Inferior parietal cortex (tissue), 1 donor: Measurements from ENCODE around the gene RAB3GAP2.
"Not testable (repeated sequence)": the region's sequence is repeated elsewhere in the genome, so short reads cannot be mapped to it uniquely, and the experiment has no call there.

ENCODE experiments used
- DNase-seq: peaks from one replicate; pipeline ENCODE4 v3.0.0-alpha.2; 2016; ENCODE audit errors: extremely low spot score

Gene RAB3GAP2

GRCh38 chr1:220290140-220290761 lies 18.0 kb upstream of the RAB3GAP2 start:
- no peak for DNase-seq

- DNase-seq = no peak
These were observed 14.9 kb upstream of the RAB3GAP2 start for GRCh38 chr1:220287129-220287528.

DNA sequence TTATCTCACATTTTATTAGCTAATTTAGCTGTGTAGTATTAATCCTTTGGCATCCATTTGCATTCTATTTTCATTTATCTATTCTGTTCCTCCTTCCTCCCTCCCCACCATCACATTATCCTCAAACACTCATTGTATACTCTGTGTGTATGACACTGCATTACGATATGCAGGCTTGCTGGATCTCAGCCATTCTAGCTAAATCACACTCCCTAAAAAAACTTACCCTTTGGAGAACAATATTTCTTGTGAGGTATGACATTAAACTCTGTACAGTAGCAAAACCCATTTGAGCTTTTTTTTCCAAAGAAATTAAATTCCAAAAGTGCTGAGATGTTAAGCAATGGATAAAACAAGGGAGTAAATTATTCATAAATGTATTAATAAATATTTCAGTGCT lies 11.4 kb upstream of the RAB3GAP2 start:
- DNase-seq = no peak

DNA sequence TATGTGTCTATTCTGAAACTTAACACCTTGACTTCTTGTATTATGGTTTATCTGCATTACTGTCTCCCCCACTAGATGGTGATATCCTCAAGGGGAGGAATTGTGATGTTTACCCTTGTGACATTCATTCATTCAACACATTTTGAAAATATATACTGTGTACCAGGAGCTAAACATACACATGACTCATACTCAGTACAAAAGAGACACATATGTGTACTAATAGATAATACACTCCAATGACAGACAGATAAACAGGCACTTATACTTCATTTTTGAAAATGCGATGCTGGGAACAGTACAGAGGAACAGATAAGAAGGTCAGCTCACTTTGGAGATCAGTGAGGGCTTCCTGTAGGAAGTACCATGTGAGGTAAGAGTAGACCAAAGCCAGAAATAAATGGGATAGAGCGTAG lies 8.9 kb upstream of the RAB3GAP2 start:
- peak; percentile 26 for DNase-seq

DNA sequence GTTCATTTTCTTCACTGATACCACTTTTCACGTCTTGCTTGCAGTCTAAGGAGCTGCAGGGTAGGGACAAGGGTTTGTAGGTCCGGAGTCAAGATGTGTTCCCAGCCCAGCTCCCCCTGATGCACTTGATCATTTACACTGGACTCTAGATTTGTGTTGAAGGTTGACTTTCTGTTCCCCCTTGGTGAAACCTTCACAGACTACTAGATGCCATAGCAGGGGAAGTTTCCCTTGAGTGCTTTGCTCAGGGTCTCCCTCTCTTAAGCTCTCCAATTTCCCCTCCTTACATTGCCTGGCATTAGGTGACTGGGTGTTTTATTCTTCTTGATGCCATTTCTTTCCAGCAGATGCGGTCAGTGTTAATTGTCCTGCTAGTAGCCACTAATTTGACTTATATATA lies 8.0 kb upstream of the RAB3GAP2 start:
- DNase-seq = no peak

- DNase-seq = no peak
These were observed 6.7 kb upstream of the RAB3GAP2 start for GRCh38 chr1:220278991-220279390.

- DNase-seq = no peak
These were observed 3.2 kb upstream of the RAB3GAP2 start for GRCh38 chr1:220275430-220275829.

DNA sequence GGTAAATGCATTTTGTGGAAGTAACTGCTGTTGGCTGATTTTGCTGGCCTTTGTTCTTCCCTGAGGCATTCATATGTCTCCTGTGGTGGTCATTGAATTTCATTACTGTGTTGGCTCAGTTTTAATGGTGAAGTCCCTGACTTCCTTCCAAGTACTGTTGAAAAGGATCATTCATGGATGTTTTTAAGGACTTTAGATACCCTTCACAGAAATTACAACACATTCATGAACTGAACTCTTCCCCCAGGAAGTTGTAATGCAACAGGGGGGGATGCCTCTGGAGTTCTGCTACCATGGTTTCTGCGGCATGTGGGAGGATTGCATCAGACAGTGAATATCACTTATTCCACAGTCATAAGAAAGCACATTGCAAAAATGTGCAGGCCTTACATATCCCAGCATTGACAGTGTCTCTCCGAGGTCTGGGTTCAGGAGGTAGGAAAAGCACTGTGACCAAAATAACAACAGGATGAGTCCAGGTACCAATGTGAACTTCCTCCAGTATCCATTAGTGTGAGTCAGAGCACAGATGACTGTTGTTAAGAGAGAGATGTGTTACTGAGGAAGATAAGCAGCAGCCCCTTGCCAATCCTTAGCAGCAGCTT lies 2.1 kb upstream of the RAB3GAP2 start:
- no peak for DNase-seq

GRCh38 chr1:220272841-220273090 lies 513 bp upstream of the RAB3GAP2 start:
- DNase-seq = no peak

DNA sequence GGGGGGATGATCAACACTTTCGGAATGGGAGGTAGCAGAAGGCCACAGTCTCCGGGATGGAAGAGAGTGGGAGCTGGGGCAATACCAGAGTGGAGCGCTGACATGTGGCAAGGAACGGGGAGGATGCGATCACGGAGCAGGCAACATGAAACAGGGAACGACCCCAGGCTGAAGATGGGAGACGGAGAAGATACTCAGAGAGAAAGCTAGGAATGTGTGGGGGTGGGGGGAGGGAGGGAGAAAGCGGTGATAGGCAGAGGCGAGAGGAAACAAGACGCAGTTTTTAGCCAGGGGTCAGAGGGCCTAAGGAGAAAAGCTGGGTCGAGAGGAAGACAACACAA lies 577 bp downstream of the RAB3GAP2 start:
- DNase-seq = no peak

DNA sequence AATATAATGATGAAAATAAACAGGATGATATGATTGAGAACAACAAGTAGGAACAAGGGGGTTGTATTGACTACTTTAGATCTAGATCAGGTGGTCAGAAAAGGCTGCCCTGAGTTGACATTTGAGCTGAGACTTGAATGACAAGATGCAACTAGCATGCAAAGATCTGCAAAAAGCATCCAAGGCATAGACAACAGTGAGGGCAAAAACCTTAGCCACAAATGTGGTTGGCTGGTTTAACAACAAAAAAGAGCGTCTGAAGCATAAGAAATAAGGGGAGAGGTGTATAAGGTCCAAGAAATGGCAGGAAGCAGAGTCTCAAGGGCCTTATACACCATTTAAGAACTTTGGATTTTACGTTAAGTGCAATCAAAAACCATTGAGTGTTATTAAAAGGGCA lies 3.2 kb downstream of the RAB3GAP2 start:
- DNase-seq = no peak

DNA sequence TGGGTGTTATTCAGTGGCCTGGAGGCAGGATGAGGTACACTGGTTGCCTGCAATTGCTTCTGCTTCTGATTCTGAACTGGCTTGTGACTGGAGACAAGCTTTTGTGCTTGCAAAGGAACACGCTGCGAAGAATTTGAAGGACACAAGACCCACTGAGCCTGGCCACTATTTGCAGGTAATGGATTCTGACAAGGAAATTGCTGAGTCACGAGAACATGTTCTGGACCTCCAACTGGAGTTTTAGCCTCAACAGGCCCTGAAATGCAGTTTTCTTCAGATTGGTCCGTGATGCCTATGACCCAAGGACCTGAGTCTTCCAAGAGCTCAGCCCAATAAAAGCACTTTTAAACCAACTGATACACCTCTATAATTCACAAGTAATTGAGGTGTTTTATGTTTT lies 4.6 kb downstream of the RAB3GAP2 start:
- no peak for DNase-seq

DNA sequence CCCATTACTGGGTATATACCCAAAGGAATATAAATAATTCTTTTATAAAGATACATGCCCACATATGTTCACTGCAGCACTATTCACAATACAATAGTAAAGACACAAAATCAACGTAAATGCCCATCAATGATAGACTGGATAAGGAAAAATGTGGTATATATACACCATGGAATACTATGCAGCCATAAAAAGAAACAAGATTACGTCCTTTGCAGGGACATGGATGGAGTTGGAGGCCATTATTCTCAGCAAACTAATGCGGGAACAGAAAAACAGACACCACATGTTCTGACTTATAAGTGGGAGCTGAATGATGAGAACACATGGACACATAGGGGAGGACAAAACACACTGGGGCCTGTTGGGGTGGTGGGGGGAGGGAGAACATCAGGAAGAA lies 12.0 kb downstream of the RAB3GAP2 start:
- DNase-seq = not testable (repeated sequence)

- not testable (repeated sequence) for DNase-seq
These were observed 12.5 kb downstream of the RAB3GAP2 start for GRCh38 chr1:220259756-220260155.

- DNase-seq = not testable (repeated sequence)
These were observed 16.1 kb downstream of the RAB3GAP2 start for GRCh38 chr1:220256194-220256593.

GRCh38 chr1:220255204-220255603 lies 17.0 kb downstream of the RAB3GAP2 start:
- no peak for DNase-seq

DNA sequence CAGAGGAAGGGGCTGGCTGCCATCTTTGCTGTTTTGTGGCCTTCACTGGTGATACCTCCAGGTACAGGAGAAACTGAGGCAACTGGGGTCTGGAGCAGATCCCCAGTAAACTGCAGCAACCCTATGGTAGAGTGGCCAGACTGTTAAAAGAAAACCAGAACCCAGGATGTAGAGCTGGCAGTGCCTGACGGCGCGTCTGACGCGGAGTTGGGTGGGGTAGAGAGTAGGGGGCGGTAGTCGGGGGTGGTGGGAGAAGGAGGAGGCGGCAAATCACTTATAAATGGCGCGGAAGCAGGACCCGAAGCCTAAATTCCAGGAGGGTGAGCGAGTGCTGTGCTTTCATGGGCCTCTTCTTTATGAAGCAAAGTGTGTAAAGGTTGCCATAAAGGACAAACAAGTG lies 19.0 kb downstream of the RAB3GAP2 start:
- DNase-seq = not testable (repeated sequence)

GRCh38 chr1:220251272-220251671 lies 21.0 kb downstream of the RAB3GAP2 start:
- no peak for DNase-seq

DNA sequence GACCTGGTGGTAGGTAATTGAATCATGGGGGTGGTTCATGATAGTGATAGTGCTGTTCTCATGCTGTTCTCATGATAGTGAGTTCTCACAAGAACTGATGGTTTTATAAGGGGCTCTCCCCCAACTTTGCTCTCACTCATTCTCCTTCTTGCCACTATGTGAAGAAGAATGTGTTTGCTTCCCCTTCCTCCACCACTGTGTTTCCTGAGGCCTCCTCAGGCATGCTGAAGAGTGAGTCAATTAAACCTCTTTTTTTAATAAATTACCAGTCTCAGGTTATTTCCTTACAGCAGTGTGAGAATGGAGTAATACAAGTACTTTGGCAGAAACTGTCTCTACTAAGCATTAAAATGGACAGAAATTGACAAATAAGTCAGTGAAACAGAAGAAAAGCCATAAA lies 21.6 kb downstream of the RAB3GAP2 start:
- no peak for DNase-seq

- DNase-seq = no peak
These were observed 22.7 kb downstream of the RAB3GAP2 start for GRCh38 chr1:220249522-220249921.

DNA sequence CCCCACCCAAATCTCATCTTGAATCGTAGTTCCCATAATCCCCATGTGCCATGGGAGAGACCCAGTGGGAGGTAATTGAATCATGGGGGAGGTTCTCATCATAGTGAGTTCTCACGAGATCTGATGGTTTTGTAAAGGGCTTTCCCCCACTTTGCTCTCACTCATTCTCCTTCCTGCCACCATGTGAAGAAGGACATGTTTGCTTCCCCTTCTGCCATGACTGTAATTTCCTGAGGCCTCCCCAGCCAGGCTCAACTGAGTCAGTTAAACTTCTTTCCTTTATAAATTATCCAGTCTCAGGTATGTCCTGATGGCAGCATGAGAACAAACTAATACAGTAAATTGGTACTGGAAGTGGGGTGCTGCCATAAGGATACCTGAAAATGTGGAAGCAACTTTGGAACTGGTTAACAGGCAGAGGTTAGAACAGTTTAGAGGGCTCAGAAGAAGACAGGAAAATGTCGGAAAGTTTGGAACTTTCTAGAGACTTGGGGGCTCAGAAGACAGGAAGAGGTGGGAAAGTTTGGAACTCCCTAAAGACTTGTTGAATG lies 23.5 kb downstream of the RAB3GAP2 start:
- DNase-seq = not testable (repeated sequence)

DNA sequence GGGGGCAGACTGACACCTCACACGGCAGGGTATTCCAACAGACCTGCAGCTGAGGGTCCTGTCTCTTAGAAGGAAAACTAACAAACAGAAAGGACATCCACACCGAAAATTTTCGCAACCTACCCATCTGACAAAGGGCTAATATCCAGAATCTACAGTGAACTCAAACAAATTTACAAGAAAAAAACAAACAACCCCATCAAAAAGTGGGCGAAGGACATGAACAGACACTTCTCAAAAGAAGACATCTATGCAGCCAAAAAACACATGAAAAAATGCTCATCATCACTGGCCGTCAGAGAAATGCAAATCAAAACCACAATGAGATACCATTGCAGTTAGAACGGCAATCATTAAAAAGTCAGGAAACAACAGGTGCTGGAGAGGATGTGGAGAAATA lies 26.4 kb downstream of the RAB3GAP2 start:
- DNase-seq = not testable (repeated sequence)

DNA sequence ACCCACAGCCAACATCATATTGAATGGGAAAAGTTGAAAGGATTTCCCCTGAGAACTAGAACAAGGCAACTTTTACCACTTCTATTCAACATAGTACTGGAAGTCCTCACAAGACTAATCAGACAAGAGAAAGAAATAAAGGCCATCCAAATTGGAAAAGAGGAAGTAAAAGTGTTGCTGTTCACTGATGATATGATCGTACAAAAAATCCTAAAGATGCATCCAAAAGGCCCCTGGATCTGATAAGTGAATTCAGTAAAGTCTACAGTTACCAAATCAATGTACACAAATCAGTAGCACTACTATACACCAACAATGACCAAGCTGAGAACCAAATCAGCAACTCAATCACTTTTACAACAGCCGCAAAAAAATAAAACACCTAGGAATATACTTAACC lies 28.3 kb downstream of the RAB3GAP2 start:
- DNase-seq = no peak

- no peak for DNase-seq
These were observed 31.1 kb downstream of the RAB3GAP2 start for GRCh38 chr1:220241072-220241663.
